Endodermal cell (in vitro differentiated cells): ENCODE data around the gene FAR1. TPM values are rescaled to one million over a fixed set of nuclear protein-coding genes. Genes with fewer than 3 reads are reported as not detected.
"Not testable (repeated sequence)": the region's sequence is repeated elsewhere in the genome, so short reads cannot be mapped to it uniquely, and the experiment has no call there.

ENCODE experiments used
- DNase-seq: peaks from one replicate; pipeline ENCODE4 v3.0.0-alpha.2; 2017
- H3K27ac ChIP-seq: 2 replicates; pipeline ENCODE4 v1.5.1; 2013; ENCODE audit warnings: mild to moderate bottlenecking, low read depth, low read length, moderate library complexity
- H3K27me3 ChIP-seq: 2 replicates; pipeline ENCODE4 v1.6.1; 2013; ENCODE audit warnings: mild to moderate bottlenecking, low read length, moderate library complexity; ENCODE audit not compliant: insufficient read depth, control insufficient read depth, poor library complexity, severe bottlenecking
- H3K36me3 ChIP-seq: 2 replicates; pipeline ENCODE4 v1.7.0; 2013; ENCODE audit warnings: mild to moderate bottlenecking, low read length, moderate library complexity; ENCODE audit not compliant: control insufficient read depth, insufficient read depth
- H3K4me1 ChIP-seq: one replicate; pipeline ENCODE4 v1.7.0; 2013; ENCODE audit warnings: low read length; ENCODE audit not compliant: control insufficient read depth, insufficient read depth
- H3K4me3 ChIP-seq: 2 replicates; pipeline ENCODE4 v1.5.1; 2013; ENCODE audit warnings: mild to moderate bottlenecking, low read length, moderate library complexity
- H3K9ac ChIP-seq: 2 replicates; pipeline ENCODE4 v1.6.1; 2013; ENCODE audit warnings: mild to moderate bottlenecking, low read length, moderate library complexity; ENCODE audit not compliant: poor library complexity, severe bottlenecking; ENCODE audit errors: extremely low read depth
- H3K9me3 ChIP-seq: 2 replicates; pipeline ENCODE4 v1.6.1; 2013; ENCODE audit warnings: mild to moderate bottlenecking, low read length, moderate library complexity; ENCODE audit not compliant: control insufficient read depth
- H3K27ac Mint-ChIP-seq: 2 replicates; pipeline ENCODE4 v1.8.0; 2020; ENCODE audit warnings: mixed read lengths
- H3K27me3 Mint-ChIP-seq: 2 replicates; pipeline ENCODE4 v1.8.0; 2021; ENCODE audit warnings: mild to moderate bottlenecking, mixed read lengths; ENCODE audit not compliant: insufficient read depth
- H3K36me3 Mint-ChIP-seq: 2 replicates; pipeline ENCODE4 v1.8.0; 2020; ENCODE audit warnings: low read depth, mixed read lengths
- H3K4me1 Mint-ChIP-seq: 2 replicates; pipeline ENCODE4 v1.8.0; 2020; ENCODE audit warnings: mixed read lengths
- H3K4me3 Mint-ChIP-seq: 2 replicates; pipeline ENCODE4 v1.8.0; 2020; ENCODE audit warnings: mild to moderate bottlenecking, moderate library complexity, mixed read lengths
- H3K9me3 Mint-ChIP-seq: 2 replicates; pipeline ENCODE4 v1.8.0; 2020; ENCODE audit warnings: mild to moderate bottlenecking, mixed read lengths
- WGBS, 2 experiments: methylation state at CpG; one replicate each; pipeline versions ENCODE4 v1.1.5 to v1.1.7; 2013; ENCODE audit warnings: missing lambda C conversion rate in 2 of 2, mixed read lengths in 1 of 2; ENCODE audit not compliant: insufficient coverage in 1 of 2, insufficient read length in 1 of 2; 5-methylcytosine and 5-hydroxymethylcytosine counted together
- long read RNA-seq, 4 experiments: library from polyadenylated mRNA in 2 of 4; library from RNA in 1 of 4; library from capped mRNA in 1 of 4; stranded (forward) in 3 of 4; unstranded in 1 of 4; transcript quantifications; one replicate each; pipeline ENCODE4 v2.0.0, GENCODE V29; 2020 to 2021; ENCODE audit warnings: inconsistent platforms in 1 of 4
- polyA plus RNA-seq, 2 experiments: library from polyadenylated mRNA; stranded (reverse); fragments of 50-300 nt; gene quantifications; one replicate each; pipeline ENCODE4 v1.2.3, GENCODE V29; 2013
- total RNA-seq, 2 donors: library from RNA; stranded (reverse); fragmentation: NEBNext Ultra II Directional in 1 of 2; extraction: Animal tissue kit (Norgen Biotek cat#: 25700) in 1 of 2; gene quantifications; 2 replicates in 1 of 2; 3 replicates in 1 of 2; pipeline ENCODE4 v1.2.1, GENCODE V29; 2021
- TF ChIP-seq, protein P1 (sequence below): fragments of 200-600 bp; sonication (generic); conservative IDR thresholded peaks from 2 replicates; pipeline ENCODE4 v1.5.0; 2021; ENCODE audit warnings: antibody characterized with exemption, mild to moderate bottlenecking

The FAR1 gene, protein sequence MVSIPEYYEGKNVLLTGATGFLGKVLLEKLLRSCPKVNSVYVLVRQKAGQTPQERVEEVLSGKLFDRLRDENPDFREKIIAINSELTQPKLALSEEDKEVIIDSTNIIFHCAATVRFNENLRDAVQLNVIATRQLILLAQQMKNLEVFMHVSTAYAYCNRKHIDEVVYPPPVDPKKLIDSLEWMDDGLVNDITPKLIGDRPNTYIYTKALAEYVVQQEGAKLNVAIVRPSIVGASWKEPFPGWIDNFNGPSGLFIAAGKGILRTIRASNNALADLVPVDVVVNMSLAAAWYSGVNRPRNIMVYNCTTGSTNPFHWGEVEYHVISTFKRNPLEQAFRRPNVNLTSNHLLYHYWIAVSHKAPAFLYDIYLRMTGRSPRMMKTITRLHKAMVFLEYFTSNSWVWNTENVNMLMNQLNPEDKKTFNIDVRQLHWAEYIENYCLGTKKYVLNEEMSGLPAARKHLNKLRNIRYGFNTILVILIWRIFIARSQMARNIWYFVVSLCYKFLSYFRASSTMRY
- 10 to 100 TPM; 98.3 to 98.8 TPM for total RNA-seq
- 45.4 TPM for polyA plus RNA-seq (2013, experiment 1 of 2)
- polyA plus RNA-seq (2013, experiment 2 of 2) = 51.6 TPM
- long read RNA-seq, experiment 1, full-length matches to known transcripts = 4 of 35 reads
- long read RNA-seq, experiment 1, partial matches to known transcripts = 11 of 35 reads
- long read RNA-seq, experiment 1, other reads (novel, unspliced or antisense) = 20 of 35 reads
- long read RNA-seq, experiment 2, full-length matches to known transcripts = 77 of 117 reads
- long read RNA-seq, experiment 2, partial matches to known transcripts = 27 of 117 reads
- long read RNA-seq, experiment 2, other reads (novel, unspliced or antisense) = 13 of 117 reads
- long read RNA-seq, experiment 3, full-length matches to known transcripts = 220 of 275 reads
- long read RNA-seq, experiment 3, partial matches to known transcripts = 18 of 275 reads
- long read RNA-seq, experiment 3, other reads (novel, unspliced or antisense) = 37 of 275 reads
- long read RNA-seq, experiment 4, full-length matches to known transcripts = 16 of 25 reads
- long read RNA-seq, experiment 4, partial matches to known transcripts = 4 of 25 reads
- long read RNA-seq, experiment 4, other reads (novel, unspliced or antisense) = 5 of 25 reads

DNA sequence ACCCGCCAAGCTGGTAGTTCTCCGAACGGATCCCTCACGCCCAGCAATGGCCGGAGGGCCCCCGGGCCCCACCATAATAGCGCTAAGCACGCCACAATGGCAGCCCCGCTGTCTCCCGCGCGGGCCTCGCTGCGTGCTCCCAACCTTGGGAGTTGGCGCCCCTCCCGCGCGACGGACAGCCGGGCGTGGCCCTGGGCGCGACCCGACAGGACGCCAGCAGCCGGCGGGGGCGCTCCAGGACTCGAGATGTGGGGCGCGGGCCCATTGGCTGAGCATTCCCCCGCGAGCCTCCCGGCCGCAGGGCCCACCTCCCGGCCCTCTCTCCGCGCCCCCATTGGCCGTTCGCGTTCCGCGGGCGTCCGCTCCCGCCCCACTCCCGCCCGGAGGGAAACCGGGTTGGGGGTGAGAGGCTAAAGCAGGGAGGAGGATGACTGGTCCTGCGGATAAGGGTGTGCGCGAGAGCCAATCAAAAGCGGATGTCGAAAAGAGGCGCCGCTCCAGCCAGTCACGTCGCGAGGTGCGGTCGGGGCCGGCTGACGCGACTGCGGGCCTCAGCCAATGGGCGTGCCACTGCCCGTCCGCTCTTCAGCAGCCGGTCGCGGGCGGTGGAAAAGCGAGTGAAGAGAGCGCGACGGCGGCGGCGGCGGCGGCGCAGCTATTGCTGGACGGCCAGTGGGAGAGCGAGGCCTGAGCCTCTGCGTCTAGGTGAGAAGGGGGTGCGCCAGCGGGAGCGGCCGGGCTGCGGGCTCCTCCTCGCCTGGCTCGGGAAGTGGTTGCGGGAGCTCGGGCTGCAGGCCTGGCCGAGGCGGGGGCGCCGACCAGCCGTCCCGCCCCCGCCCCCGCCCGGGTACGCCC is at the start of gene FAR1:
TSS of gene FAR1 (plus strand) at position 567 of the 855 bp plus-strand sequence. CDS start 26,098 bp downstream, outside the sequence.
- Histone ChIP-seq H3K27me3 (no peaks in the 10 kb centered on the region), H3K9ac (peak within 1 kb of the TSS; percentile 60), H3K4me1 (no peaks in the 10 kb centered on the region), H3K36me3 (no peaks in the 10 kb centered on the region), H3K4me3 (peak within 1 kb of the TSS; percentile 93), H3K27ac (peak within 1 kb of the TSS; percentile 62), H3K9me3 (no peaks in the 10 kb centered on the region)
- TF ChIP-seq, protein P1, sequence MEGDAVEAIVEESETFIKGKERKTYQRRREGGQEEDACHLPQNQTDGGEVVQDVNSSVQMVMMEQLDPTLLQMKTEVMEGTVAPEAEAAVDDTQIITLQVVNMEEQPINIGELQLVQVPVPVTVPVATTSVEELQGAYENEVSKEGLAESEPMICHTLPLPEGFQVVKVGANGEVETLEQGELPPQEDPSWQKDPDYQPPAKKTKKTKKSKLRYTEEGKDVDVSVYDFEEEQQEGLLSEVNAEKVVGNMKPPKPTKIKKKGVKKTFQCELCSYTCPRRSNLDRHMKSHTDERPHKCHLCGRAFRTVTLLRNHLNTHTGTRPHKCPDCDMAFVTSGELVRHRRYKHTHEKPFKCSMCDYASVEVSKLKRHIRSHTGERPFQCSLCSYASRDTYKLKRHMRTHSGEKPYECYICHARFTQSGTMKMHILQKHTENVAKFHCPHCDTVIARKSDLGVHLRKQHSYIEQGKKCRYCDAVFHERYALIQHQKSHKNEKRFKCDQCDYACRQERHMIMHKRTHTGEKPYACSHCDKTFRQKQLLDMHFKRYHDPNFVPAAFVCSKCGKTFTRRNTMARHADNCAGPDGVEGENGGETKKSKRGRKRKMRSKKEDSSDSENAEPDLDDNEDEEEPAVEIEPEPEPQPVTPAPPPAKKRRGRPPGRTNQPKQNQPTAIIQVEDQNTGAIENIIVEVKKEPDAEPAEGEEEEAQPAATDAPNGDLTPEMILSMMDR = peak; percentile 71
- WGBS, 2 experiments = 0% methylated on average over 16 to 104 of the region's 104 CpGs
- H3K9me3 Mint-ChIP-seq = no peaks in the 10 kb centered on the region
- peak within 1 kb of the TSS; percentile 94 for H3K27ac Mint-ChIP-seq
- H3K27me3 Mint-ChIP-seq = no peaks in the 10 kb centered on the region
- H3K4me1 Mint-ChIP-seq = peaks cover 29% of the 10 kb centered on the region
- peak within 1 kb of the TSS; percentile 87 for H3K4me3 Mint-ChIP-seq
- H3K36me3 Mint-ChIP-seq = peaks cover 7% of the 10 kb centered on the region
- peak; percentile 99 for DNase-seq

DNA sequence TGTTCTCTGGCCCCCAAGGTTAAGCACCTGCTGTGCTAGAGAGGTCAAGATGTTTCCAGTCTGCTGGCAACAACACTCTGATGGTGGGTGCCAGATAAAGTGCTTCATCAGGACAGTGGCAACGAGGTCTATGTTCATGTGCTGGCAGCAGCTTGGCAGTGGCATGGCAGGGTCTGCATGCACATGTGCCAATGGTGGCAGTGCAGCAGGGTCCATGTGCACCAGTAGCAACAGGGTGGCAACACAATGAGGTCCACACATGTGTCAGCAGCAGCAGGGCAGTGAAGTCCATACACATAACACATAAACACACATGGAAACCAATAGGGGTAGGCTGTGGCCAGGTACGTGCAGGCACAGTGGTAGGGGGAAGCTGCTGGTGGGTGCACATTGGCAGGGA is 48.4 kb upstream of the FAR1 start:
- H3K36me3 ChIP-seq = no peaks in the 10 kb centered on the region
- no peaks in the 10 kb centered on the region for H3K27me3 ChIP-seq
- no peaks in the 10 kb centered on the region for H3K27me3 Mint-ChIP-seq
- H3K4me3 Mint-ChIP-seq = no peak overlapping the region
- H3K4me3 ChIP-seq = no peak overlapping the region
- no peak overlapping the region for H3K27ac Mint-ChIP-seq
- H3K4me1 Mint-ChIP-seq = no peaks in the 10 kb centered on the region
- 85 to 100% methylated on average over 1 to 2 of the region's 2 CpGs for WGBS, 2 experiments
- peaks cover 31% of the 10 kb centered on the region for H3K9me3 ChIP-seq
- peaks cover 2% of the 10 kb centered on the region for H3K36me3 Mint-ChIP-seq
- no peak overlapping the region for H3K27ac ChIP-seq
- H3K9ac ChIP-seq = no peak overlapping the region
- H3K4me1 ChIP-seq = no peaks in the 10 kb centered on the region
- TF ChIP-seq, protein P1 = no peak
- no peak for DNase-seq
- peaks cover 33% of the 10 kb centered on the region for H3K9me3 Mint-ChIP-seq

DNA sequence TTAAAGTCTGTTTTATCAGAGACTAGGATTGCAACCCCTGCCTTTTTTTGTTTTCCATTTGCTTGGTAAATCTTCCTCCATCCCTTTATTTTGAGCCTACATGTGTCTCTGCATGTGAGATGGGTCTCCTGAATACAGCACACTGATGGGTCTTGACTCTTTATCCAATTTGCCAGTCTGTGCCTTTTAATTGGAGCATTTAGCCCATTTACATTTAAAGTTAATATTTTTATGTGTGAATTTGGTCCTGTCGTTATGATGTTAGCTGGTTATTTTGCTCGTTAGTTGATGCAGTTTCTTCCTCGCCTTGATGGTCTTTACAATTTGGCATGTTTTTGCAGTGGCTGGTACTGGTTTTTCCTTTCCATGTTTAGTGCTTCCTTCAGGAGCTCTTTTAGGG is 41.6 kb upstream of the FAR1 start:
- not testable (repeated sequence) for H3K36me3 ChIP-seq, H3K27me3 Mint-ChIP-seq, H3K4me1 ChIP-seq, H3K36me3 Mint-ChIP-seq, H3K4me3 ChIP-seq, H3K27ac ChIP-seq, DNase-seq, H3K4me1 Mint-ChIP-seq, H3K9ac ChIP-seq, H3K27me3 ChIP-seq, H3K27ac Mint-ChIP-seq, H3K4me3 Mint-ChIP-seq
- WGBS, 2 experiments = 93% methylated on average over 3 of the region's 3 CpGs; no CpG with 5 or more reads in 1 of the 2 experiments
- peaks cover 34% of the 10 kb centered on the region for H3K9me3 Mint-ChIP-seq
- peaks cover 11% of the 10 kb centered on the region for H3K9me3 ChIP-seq

DNA sequence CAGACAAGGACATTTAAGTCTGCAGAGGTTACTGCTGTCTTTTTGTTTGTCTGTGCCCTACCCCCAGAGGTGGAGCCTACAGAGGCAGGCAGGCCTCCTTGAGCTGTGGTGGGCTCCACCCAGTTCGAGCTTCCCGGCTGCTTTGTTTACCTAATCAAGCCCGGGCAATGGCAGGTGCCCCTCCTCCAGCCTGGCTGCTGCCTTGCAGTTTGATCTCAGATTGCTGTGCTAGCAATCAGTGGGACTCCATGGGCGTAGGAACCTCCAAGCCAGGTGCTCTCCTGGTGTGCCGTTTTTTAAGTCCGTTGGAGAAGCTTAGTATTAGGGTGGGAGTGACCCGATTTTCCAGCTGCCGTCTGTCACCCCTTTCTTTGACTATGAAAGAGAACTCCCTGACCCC is 39.8 kb upstream of the FAR1 start:
- not testable (repeated sequence) for H3K27ac Mint-ChIP-seq, H3K36me3 ChIP-seq, H3K27me3 ChIP-seq, H3K4me3 Mint-ChIP-seq, DNase-seq, H3K4me1 Mint-ChIP-seq, H3K27ac ChIP-seq, H3K27me3 Mint-ChIP-seq, H3K4me3 ChIP-seq, H3K4me1 ChIP-seq, H3K9ac ChIP-seq, H3K36me3 Mint-ChIP-seq
- 89 to 95% methylated on average over 4 to 8 of the region's 8 CpGs for WGBS, 2 experiments
- H3K9me3 ChIP-seq = peaks cover 11% of the 10 kb centered on the region
- peaks cover 34% of the 10 kb centered on the region for H3K9me3 Mint-ChIP-seq
